Glutamatergic neuron (in vitro differentiated cells): ENCODE results near the gene KCNQ1. TPM values are rescaled to one million over a fixed set of nuclear protein-coding genes. Genes with fewer than 3 reads are reported as not detected.

ENCODE experiments used
- DNase-seq: peaks from one replicate; pipeline ENCODE4 v3.0.0; 2022
- H3K27ac Mint-ChIP-seq: one replicate; pipeline ENCODE4 v1.8.0; 2020; ENCODE audit warnings: mild to moderate bottlenecking, mixed read lengths, inconsistent platforms; ENCODE audit not compliant: unreplicated experiment
- H3K27me3 Mint-ChIP-seq: one replicate; pipeline ENCODE4 v1.8.0; 2020; ENCODE audit warnings: mild to moderate bottlenecking, moderate library complexity, mixed read lengths, inconsistent platforms; ENCODE audit not compliant: unreplicated experiment
- H3K36me3 Mint-ChIP-seq: one replicate; pipeline ENCODE4 v1.8.0; 2020; ENCODE audit warnings: mild to moderate bottlenecking, mixed read lengths, inconsistent platforms; ENCODE audit not compliant: unreplicated experiment
- H3K4me1 Mint-ChIP-seq: one replicate; pipeline ENCODE4 v1.8.0; 2020; ENCODE audit warnings: mild to moderate bottlenecking, low read depth, mixed read lengths, inconsistent platforms; ENCODE audit not compliant: unreplicated experiment
- H3K4me3 Mint-ChIP-seq: one replicate; pipeline ENCODE4 v1.8.0; 2020; ENCODE audit warnings: mild to moderate bottlenecking, mixed read lengths, inconsistent platforms; ENCODE audit not compliant: unreplicated experiment
- H3K9me3 Mint-ChIP-seq: one replicate; pipeline ENCODE4 v1.8.0; 2020; ENCODE audit warnings: mild to moderate bottlenecking, moderate library complexity, mixed read lengths, inconsistent platforms; ENCODE audit not compliant: unreplicated experiment
- total RNA-seq: library from RNA; stranded (reverse); fragmentation: NEBNext Ultra II Directional; extraction: Animal tissue kit (Norgen Biotek cat#: 25700); gene quantifications from one replicate; pipeline ENCODE4 v1.2.1, GENCODE V29; 2021; ENCODE audit not compliant: unreplicated experiment
- TF ChIP-seq, protein P1 (sequence below): fragments of 200-600 bp; sonication (generic); IDR thresholded peaks from one replicate; pipeline ENCODE4 v1.5.0; 2021; ENCODE audit not compliant: partially characterized antibody, unreplicated experiment

Gene KCNQ1
- total RNA-seq, 1 donor from 2014 or later: 0.44 TPM

DNA sequence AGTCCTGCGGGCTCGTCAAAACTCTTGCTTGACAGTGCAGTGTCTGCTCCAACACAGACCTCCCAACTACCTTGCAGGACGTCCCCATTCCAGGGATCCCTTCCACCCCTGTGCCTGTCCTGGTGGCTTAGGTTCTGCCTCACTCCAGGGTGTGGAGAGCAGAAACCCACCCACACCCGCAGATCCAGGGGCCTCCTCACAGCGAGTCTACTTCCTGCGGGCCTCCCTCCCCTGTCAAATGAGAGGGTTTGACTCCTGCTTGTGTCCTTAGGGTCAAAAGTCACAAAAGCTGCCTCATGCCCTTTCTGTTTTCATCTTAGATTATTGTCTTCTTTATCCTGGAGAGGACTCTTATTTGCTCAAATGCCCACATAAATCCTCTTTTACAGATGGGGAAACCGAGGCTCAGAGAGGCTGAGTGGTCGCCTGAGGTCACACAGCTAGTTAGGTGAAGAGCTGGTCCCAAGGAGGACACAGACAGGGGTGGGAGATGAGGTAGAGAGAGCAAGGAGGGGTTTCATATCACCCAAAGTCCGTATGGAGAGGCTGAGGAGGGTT is 336.1 kb downstream of the KCNQ1 start:
- Mint-ChIP-seq H3K27ac (no peak overlapping the region), H3K4me3 (no peak overlapping the region), H3K4me1 (peaks cover 6% of the 10 kb centered on the region), H3K9me3 (peaks cover 3% of the 10 kb centered on the region), H3K36me3 (no peaks in the 10 kb centered on the region), H3K27me3 (peaks cover 2% of the 10 kb centered on the region)
- no peak for DNase-seq
- TF ChIP-seq, protein P1, sequence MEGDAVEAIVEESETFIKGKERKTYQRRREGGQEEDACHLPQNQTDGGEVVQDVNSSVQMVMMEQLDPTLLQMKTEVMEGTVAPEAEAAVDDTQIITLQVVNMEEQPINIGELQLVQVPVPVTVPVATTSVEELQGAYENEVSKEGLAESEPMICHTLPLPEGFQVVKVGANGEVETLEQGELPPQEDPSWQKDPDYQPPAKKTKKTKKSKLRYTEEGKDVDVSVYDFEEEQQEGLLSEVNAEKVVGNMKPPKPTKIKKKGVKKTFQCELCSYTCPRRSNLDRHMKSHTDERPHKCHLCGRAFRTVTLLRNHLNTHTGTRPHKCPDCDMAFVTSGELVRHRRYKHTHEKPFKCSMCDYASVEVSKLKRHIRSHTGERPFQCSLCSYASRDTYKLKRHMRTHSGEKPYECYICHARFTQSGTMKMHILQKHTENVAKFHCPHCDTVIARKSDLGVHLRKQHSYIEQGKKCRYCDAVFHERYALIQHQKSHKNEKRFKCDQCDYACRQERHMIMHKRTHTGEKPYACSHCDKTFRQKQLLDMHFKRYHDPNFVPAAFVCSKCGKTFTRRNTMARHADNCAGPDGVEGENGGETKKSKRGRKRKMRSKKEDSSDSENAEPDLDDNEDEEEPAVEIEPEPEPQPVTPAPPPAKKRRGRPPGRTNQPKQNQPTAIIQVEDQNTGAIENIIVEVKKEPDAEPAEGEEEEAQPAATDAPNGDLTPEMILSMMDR: no peak

DNA sequence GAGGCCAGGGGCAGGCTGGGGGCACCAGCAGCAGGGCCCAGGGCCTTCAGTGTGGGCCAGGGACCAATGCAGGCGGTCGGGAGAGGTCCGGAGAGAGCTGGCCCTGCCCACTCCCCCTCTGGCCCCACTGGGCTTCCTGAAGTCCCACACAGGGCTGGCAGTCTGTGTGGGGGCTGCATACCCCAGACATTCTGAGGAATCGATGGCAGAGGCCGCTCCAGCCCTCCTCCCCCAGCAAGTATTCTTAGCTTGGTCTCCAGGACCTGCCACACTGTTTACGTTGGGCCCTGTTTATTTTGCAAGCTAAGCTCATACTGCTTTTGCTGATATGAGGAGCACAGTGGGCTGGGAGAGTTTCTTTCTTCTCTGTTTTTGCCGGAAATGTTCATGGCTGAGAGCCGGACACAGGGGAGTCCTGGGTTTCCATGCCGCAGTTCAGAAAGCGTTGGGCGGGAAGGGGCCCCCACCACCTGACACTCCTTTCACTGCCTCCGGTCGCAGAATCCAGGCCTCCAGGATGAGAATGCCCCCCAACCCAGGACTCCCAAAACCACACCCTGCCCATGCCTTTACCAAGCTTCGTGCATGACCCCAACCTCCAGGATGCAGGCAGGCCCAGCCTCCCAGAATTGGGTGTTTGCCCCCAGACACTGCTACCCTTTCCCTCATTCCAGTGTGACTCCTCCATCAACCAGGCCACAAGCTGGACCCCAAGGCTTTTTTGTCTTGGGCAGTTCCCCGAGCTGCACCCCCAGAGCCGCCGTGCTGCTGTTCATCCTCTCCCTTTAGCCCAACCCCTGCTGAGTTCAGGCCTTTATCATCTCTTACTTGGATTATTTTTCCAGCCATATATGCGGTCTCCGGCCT is 336.8 kb downstream of the KCNQ1 start:
- Mint-ChIP-seq H3K36me3 (peaks cover 5% of the 10 kb centered on the region), H3K4me1 (peaks cover 6% of the 10 kb centered on the region), H3K9me3 (peaks cover 3% of the 10 kb centered on the region), H3K4me3 (no peak overlapping the region), H3K27ac (no peak overlapping the region), H3K27me3 (peaks cover 2% of the 10 kb centered on the region)
- peak; percentile 5 for DNase-seq
- TF ChIP-seq, protein P1: no peak

DNA sequence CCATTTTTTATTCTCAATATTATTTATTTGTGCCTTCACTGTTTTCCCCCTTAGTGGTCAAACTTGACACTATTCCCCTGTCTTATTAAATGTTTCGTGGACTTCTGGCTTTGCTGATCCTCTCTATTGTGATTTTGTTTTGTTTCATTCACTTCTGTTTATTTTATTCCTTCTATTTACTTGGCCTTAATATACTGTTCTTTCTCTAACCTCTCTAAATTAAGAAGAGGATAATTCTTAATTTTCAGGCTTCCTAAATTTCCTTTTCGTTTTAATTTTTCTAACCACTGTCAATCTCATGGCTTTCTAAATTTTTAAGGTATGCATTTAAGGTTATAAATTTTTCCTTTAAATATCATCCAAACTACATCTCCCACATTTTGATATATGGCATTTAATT is 338.0 kb downstream of the KCNQ1 start:
- Mint-ChIP-seq H3K4me1 (peaks cover 6% of the 10 kb centered on the region), H3K36me3 (peaks cover 8% of the 10 kb centered on the region), H3K9me3 (peaks cover 2% of the 10 kb centered on the region), H3K27me3 (peaks cover 2% of the 10 kb centered on the region), H3K4me3 (no peak overlapping the region), H3K27ac (no peak overlapping the region)
- TF ChIP-seq, protein P1: no peak
- DNase-seq: no peak

DNA sequence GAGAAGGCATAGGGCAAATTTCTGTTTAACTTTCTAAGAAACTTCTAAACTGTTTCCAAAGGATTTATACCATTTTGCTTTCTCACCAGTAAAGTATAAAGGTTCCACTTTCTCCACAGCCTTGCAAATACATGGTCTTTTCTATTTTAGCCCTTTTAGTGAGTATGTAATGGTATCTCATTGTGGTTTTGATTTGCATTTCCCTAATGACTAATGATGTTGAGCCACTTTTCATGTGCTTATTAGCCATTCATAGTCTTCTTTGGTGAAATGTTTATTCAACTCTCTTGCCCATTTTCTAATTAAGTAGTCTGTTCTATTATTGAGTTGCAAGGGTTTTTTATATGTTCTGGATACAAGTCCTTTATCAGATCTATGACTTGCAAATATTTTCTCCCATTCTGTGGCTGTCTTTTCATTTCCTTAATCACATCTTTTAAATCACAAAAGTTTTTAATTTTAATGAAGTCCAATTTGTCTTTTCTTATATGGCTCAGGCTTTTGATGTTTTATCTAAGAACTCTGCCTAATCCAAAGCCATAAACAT is 338.8 kb downstream of the KCNQ1 start:
- Mint-ChIP-seq H3K27ac (no peak overlapping the region), H3K36me3 (peaks cover 8% of the 10 kb centered on the region), H3K9me3 (peaks cover 2% of the 10 kb centered on the region), H3K4me1 (peaks cover 6% of the 10 kb centered on the region), H3K27me3 (peaks cover 2% of the 10 kb centered on the region), H3K4me3 (no peak overlapping the region)
- TF ChIP-seq, protein P1: no peak
- no peak for DNase-seq

DNA sequence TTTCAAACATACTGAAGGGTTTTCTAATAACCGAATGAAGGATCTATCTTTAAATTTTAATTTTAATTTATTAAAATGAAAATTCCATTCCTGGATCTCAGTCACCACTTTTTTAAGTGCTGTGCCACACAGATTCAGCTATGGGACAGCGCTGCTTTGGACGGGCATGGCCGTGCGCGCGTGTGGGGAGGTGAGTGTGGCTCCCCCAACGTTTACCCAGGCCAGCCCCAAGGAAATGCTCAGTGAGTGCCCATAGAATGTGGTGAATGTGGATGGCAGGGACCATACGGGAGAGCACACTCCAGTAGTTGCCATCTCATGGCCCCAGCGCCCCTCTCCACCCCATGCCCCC is 343.0 kb downstream of the KCNQ1 start:
- H3K27me3 Mint-ChIP-seq: peaks cover 4% of the 10 kb centered on the region
- TF ChIP-seq, protein P1: no peak
- no peak for DNase-seq
- H3K4me1 Mint-ChIP-seq: peaks cover 8% of the 10 kb centered on the region
- peaks cover 8% of the 10 kb centered on the region for H3K36me3 Mint-ChIP-seq
- H3K27ac Mint-ChIP-seq: no peak overlapping the region
- peaks cover 2% of the 10 kb centered on the region for H3K9me3 Mint-ChIP-seq
- no peak overlapping the region for H3K4me3 Mint-ChIP-seq
